Raji (cell line): ENCODE data around the gene PGRMC1.
A peak's percentile ranks its signal among the peaks of the same experiment; 100 is the strongest.

Experiments used
- POLR2A ChIP-seq: IDR thresholded peaks from 2 replicates; pipeline ENCODE4 v1.6.1; 2011; ENCODE audit warnings: low read depth, low read length, control low read depth; ENCODE audit not compliant: insufficient read depth

Gene PGRMC1

DNA sequence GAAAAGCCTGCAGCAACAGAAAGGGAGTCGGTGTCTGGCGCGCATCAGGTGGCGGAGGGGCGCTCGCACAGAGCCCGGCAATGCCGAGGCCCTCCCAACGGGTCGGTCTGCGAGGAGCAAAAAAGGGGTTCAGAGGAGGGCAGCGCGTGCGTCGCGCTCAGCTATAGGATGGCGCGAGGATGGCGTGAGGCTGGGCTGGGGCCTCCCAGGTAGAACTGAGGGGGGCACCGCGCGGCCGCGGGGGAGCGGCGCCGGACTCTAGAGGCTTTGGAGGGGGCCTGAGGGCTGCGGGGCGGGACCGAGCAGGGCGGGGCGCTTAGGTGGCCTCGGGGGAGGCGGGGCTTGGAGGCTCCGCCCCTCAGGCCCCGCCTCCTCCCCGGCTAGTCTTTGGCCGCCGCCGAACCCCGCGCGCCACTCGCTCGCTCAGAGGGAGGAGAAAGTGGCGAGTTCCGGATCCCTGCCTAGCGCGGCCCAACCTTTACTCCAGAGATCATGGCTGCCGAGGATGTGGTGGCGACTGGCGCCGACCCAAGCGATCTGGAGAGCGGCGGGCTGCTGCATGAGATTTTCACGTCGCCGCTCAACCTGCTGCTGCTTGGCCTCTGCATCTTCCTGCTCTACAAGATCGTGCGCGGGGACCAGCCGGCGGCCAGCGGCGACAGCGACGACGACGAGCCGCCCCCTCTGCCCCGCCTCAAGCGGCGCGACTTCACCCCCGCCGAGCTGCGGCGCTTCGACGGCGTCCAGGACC lies at the start of gene PGRMC1:
PGRMC1 (plus strand) TSS at position 414 of the 751 bp plus-strand sequence; CDS start at position 493, 79 bp downstream.
- peak; percentile 85 for TF ChIP-seq POLR2A

DNA sequence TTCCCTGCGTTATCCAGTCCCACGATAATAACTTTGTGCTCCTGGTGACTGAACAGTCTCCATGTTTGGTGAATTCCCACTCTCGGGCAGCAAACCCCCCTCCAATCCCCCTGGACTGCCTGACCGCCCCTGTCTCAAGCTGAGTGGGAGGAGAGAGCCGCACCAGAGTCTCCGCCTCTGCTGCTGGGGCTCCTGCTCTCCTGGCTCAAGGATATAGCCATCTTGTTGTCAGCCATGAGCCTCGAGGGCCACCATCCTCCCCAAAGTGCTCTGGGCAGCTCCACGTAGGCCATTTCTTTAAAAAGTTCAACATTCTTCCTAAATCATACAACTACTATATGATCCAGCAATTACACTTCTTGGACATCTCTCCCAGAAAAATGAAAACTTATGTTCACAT lies 49.3 kb upstream of the PGRMC1 start:
- no peak for TF ChIP-seq POLR2A

DNA sequence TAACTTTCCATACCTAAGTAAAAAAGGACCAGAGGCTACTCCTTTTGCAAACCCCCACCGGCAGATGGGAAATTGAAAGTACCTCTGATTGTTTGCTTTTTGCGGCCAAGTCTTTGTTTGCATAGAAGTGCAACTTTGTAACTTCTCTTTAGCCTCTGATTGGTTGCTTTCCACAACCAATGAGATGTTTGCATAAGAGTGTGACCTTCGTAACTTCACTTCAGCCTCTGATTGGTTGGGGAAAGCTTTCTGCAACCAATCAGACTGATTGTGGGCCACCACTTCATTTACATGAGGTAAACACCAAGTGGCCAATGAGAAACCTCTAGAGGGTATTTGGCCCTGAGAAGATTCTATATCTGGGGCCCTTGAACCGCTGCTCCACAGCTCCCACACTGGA lies 48.8 kb upstream of the PGRMC1 start:
- no peak for TF ChIP-seq POLR2A

DNA sequence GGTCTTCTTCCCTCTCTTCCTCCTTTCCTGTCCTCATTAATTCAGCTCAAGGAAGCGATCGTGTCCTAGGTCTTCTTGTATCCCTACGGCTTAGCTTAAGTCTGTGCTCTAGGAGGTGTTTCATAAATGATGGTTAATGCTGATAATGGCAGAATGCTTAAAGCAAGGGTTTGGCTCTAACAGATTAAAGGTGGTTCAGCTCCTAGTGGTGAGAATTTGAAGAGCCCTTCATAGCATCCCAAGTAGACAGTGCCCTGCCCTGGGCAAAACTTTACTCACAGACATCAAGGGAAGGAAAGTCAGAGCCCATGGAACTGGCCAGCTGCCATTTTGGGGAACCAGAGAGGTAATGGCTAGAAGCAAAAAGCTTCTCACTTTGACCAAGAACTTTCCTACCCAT lies 47.0 kb upstream of the PGRMC1 start:
- TF ChIP-seq POLR2A = no peak

DNA sequence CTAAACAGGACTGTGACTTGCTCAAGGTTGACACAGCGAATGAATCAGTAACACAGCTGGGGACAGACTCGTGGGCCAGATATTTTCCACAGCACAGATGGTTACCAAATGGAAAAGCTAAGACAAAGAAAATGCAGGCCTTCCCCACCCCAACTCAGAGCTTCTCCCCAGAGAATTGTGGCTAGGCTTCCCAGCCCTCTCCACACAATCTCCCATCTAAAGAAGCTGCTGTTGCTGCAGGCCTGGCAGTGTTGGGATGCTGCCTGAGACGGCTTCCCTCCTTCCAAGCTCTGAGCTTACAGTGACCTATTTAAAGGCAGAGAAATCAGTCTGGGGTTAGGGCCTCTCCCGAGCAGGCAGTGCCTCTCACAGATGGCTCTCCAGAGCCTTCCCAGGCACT lies 46.5 kb upstream of the PGRMC1 start:
- no peak for TF ChIP-seq POLR2A

DNA sequence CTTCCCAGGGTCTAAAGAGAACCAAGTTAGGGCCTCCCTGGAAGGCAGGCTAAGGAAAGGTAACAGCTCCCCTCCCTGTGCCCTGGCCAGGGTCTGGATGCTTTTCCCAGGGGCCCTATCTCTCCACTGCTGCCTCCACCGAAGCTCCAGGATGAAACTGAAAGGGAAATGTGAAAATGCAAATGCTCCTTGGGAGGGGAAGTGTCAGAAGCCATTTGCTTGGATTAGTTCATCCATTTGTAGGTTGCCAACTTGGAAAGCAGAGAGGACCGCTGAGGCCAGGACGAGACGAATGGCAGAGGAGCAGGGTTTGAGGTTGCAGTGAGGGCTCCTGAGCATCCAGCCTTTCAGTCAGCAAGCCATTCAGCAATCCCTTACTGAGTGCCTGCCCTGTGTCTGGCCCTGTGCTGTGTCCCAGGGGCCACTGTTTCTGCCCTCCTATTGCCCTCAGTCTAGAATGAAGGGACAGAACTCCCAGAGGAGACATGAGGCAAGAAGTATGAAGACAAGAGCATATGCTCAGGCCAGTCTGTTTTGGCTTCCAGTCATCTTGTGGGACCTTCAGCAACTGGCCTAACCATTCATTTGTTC lies 45.9 kb upstream of the PGRMC1 start:
- TF ChIP-seq POLR2A = no peak

DNA sequence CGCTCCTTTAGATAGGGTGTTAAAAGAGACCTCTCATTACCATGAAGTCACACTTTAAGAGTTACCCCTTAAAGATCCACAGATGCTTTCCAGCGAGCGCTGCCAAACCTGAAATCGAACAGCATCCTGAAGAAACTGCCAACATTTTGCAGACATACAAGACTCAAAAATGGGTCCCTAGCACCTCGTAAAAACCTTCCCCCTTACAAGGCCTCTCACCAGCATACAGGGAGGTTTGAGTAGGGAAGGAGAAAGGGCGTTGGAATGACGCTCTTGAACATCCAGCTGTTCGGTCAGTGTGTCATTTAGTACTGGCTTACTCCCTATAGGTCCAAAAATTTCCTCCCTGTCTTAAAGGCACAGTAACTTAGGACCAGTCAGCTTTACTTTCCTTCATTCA lies 45.3 kb upstream of the PGRMC1 start:
- no peak for TF ChIP-seq POLR2A

DNA sequence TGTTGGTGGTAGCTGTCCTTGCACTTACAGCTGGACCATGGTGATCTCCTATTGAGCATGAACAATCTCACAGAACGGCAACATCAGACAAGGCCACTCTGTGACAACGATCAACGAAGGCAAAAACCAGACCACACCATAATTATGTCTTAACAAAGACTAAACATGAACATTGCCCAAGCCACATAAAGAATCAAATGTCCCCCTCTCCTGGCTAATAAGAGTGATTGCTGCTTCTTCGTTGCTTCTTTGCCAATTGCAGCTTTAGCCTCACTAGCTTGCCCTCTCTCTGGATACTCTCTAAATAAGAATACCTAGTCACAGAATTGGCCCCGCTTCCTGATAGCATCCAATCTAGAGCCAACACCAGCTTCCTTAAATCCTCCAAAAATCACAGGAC lies 41.5 kb upstream of the PGRMC1 start:
- TF ChIP-seq POLR2A = no peak

DNA sequence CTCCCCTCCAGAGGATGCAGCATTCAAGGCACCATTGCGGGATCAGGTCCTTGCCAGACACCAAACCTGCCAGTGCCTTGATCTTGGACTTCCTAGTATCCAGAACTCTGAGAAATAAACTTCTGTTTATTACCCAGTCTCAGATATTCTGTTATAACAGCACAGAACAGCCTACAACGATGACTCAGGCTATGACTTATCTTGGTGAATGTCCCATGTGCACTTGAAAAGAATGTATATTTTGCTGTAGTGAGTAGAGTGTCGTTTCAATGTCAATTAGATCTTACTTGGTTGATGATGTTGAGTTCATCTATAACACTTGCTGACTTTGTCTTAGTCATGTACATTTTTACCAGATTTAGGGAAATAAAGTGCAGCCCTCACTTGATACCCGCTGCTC lies 34.5 kb upstream of the PGRMC1 start:
- TF ChIP-seq POLR2A = no peak

DNA sequence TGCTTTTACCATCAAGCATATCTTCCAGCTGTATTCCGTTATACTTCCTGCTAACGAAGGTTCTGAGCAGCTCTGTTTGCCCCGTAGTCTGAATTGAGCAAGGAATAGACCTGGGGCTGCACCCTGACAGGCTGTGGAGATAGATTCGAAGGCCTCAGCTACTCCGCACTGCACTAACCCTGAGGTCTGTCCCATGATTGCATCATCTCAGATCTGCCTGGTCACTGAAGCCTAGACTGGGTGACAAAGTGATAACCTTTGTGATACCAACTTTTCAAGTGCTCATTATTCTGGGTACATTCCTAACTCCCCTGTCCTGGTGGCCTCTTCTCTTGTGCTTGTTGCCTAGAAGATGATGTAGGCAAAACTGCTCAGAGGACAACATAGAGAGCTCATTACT lies 29.9 kb upstream of the PGRMC1 start:
- no peak for TF ChIP-seq POLR2A

DNA sequence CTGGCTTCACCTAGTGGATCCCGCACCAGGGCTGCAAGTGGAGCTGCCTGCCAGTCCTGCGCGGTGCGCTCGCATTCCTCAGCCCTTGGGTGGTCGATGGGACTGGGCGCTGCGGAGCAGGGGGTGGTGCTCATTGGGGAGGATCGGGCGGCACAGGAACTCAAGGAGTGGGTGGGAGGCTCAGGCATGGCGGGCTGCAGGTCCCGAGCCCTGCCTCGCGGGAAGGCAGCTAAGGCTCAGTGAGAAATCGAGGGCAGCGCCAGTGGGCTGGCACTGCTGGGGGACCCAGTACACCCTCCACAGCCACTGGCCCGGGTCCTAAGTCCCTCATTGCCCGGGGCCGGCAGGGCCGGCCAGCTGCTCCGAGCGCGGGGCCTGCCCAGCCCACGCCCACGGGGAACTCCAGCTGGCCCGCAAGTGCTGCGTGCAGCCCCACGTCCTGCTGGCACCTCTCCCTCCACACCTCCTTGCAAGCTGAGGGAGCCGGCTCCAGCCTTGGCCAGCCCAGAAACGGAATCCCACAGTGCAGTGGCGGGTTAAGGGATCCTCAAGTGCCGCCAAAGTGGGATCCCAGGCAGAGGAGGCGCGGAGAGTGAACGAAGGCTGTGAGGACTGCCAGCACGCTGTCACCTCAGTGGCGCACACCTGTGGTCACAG lies 27.6 kb upstream of the PGRMC1 start:
- no peak for TF ChIP-seq POLR2A

DNA sequence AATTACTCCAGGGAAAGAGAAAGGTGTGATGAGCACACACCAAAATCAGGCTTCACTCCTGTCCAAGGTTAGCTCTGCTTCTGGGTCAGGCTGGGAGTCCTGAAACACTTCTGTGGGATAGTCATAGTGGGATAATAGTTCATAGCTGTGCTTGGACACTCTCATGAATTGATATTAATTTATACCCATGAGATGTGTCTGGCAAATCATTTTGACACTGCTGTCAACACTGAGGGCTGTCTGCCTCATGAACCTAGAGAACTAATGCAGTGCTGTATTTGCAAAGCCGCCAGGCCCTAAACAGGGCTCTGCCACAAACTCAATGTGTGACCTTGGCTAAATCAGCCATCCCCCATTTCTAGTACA lies 24.5 kb upstream of the PGRMC1 start:
- no peak for TF ChIP-seq POLR2A

DNA sequence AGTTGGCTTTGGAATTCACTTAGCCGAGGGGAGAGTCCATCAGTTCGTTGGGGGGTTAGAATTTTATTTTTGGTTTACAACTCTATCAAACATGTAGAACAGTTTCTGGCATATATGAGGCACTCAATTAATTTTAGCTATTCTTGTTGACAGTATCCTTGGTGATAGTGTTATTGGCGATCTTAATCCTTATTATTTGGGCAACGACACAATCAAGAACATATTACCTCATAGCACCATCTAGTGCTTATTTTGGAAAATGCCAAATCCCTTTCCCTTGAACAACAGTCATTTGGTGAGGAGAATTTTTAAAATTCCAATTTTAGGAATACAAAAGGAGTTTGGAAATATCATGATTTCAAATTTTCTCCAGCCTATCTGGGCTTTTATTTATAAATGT lies 17.9 kb upstream of the PGRMC1 start:
- no peak for TF ChIP-seq POLR2A

DNA sequence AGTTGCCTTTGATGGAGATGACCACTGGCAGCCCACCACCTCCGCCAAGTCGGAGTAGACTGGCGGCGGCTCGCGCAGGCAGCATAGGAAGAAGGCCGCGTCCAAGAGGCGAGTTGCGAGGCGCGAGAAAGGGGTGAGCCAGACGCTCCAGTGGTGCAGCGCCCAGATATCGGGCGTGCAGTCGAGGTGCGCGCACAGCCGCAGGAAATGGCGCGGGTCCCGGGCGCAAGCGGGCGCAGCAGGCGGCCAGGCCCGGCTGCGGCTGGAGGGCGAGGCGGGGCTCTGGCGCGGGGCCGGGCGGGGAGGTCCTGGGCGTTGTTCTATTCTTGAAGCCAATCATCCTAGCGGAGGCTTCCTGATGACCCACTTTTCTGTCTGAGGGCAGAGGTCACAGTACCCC lies 13.2 kb upstream of the PGRMC1 start:
- TF ChIP-seq POLR2A = no peak

DNA sequence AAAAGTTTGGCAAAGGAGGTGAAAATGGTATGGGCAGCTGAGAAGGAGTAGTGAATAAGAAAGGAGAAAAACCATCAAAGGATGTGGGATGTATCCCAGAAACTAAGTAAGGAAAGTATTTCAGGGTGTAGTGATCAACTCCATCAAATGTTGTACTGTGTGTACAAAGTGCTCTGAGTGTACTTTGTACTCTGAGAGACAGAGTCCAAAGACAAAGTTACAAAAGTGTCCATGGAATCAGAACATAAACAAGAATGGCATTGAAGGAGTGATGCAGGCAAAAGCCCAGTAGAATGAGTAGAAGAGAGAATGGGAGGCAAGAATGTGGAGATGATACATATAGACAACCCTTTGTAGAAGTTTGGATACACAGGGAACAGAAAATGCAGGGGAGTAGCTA lies 12.3 kb upstream of the PGRMC1 start:
- no peak for TF ChIP-seq POLR2A

DNA sequence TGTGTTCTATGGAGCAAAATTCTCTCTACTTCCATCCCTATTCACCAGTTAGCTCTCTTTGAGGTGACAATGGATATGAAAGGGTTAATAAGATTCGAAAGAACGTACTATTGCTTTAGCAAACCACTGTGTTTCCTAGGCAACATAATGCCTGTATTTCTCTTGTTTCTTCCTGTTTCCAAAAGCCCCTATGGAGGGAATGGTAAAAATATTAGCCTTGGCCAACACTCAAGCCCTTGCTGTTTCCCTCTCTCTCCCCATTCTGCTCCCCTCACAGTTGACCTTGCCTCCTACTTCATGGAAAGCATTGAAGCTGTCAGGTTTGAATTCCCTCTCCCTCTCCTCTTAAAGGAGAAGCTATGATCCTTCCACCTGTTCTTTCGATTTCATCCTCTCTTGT lies 9.6 kb upstream of the PGRMC1 start:
- TF ChIP-seq POLR2A = no peak
